AG10803 (cell line): Measurements from ENCODE around the gene PAQR6.

Source experiments
- DNase-seq: peaks from one replicate; pipeline ENCODE4 v3.0.0; 2010; ENCODE audit warnings: low read depth
- H3K4me3 ChIP-seq: 2 replicates; pipeline ENCODE4 v1.5.1; 2011; ENCODE audit warnings: mild to moderate bottlenecking, low read length, control low read depth
- TF ChIP-seq, protein P1 (sequence below): conservative IDR thresholded peaks from 2 replicates; pipeline ENCODE4 v1.5.1; 2011; ENCODE audit warnings: mild to moderate bottlenecking, low read length, control low read depth, inconsistent platforms

PAQR6 gene

DNA sequence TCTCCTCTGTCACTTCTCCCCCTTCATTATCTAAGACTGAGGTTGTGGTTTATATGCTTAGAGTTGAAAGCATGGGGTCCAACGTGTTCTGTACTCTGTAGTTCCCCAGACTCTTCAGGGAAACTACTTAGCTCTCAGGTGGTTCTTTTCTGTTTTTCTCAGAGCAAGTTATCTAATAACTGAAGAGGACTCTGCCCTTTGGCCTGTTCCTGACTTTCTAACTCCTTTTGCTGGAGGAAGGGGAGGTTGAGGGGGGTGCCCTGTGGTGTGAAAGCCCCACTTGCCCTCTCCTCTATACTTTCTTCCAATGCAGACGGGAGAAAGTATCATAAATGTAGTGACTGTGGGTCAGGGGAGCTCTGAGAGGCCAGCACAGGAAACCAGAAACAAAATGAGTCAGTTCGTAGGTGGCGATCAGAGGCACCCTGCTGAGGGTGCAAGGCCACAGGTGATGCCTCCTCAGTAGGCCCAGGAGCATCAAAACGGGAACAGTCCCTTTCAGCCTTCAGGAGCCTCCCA is 49.0 kb downstream of the PAQR6 start:
- no peak for DNase-seq
- TF ChIP-seq, protein P1, sequence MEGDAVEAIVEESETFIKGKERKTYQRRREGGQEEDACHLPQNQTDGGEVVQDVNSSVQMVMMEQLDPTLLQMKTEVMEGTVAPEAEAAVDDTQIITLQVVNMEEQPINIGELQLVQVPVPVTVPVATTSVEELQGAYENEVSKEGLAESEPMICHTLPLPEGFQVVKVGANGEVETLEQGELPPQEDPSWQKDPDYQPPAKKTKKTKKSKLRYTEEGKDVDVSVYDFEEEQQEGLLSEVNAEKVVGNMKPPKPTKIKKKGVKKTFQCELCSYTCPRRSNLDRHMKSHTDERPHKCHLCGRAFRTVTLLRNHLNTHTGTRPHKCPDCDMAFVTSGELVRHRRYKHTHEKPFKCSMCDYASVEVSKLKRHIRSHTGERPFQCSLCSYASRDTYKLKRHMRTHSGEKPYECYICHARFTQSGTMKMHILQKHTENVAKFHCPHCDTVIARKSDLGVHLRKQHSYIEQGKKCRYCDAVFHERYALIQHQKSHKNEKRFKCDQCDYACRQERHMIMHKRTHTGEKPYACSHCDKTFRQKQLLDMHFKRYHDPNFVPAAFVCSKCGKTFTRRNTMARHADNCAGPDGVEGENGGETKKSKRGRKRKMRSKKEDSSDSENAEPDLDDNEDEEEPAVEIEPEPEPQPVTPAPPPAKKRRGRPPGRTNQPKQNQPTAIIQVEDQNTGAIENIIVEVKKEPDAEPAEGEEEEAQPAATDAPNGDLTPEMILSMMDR, result no peak
- H3K4me3 ChIP-seq, result no peak overlapping the region

GRCh38 chr1:156196445-156196844 is 51.4 kb downstream of the PAQR6 start:
- no peak for DNase-seq
- no peak overlapping the region for H3K4me3 ChIP-seq
- TF ChIP-seq, protein P1, result no peak

DNA sequence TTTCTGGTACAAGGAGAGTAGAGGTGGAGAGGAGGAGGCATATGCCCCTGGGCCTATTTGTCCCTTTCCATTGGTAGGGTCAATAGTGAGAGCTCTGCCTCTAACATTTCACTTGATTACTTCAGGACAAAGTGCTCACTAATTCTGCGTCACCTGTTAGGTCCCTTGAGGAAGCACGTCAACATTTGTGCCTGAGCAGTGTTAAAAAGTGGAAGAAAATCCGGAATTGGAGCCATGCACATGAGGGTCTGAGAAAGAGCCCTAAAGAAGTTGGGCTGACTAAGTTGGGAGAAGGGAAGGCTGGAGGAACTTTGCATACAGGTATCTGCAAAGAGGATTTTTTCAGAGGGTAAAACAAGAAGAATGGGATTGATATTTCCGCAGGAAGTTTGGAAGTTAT is 52.0 kb downstream of the PAQR6 start:
- TF ChIP-seq, protein P1, result no peak
- no peak for DNase-seq
- no peak overlapping the region for H3K4me3 ChIP-seq

GRCh38 chr1:156194300-156194652 is 53.6 kb downstream of the PAQR6 start:
- TF ChIP-seq, protein P1, result no peak
- peak overlapping the region; percentile 80 for H3K4me3 ChIP-seq
- no peak for DNase-seq

GRCh38 chr1:156193488-156194299 is 54.2 kb downstream of the PAQR6 start, which contains the start of gene SLC25A44:
TSS of gene SLC25A44 (plus strand) at chr1:156194104. CDS start at chr1:156199848, 5,744 bp downstream.
- peak within 1 kb of the TSS; percentile 80 for H3K4me3 ChIP-seq
- DNase-seq, result peak; percentile 98
- TF ChIP-seq, protein P1, result peak; percentile 58
